Measurements from ENCODE around the gene KCNJ15.

- TF ChIP-seq EP300 (IDR thresholded peaks at IDR 0.05) (no peak), POLR2A (IDR thresholded peaks at IDR 0.05) (no peak)
Observed at GRCh38 chr21:38306433-38307141, 49.8 kb downstream of the KCNJ15 start.
